K562 (cell line): ENCODE measurements around the gene OCRL. TPM values are rescaled to one million over a fixed set of nuclear protein-coding genes. Genes with fewer than 3 reads are reported as not detected.
A peak's percentile ranks its signal among the peaks of the same experiment; 100 is the strongest.

Experiments
- ETV6 ChIP-seq, 3 experiments: fragments of 150-350 bp in 1 of 3; sonication (generic) in 1 of 3; formaldehyde crosslinking in 1 of 3; IDR thresholded peaks; 2 replicates each; pipeline versions ENCODE4 v1.6.1 to v1.8.0; 2014 to 2022; ENCODE audit warnings: borderline replicate concordance in 2 of 3, low read depth in 2 of 3, antibody characterized with exemption in 1 of 3, low read length in 1 of 3, mild to moderate bottlenecking in 1 of 3, missing genetic modification reagents in 1 of 3
- GABPB1 ChIP-seq: sonication (generic); formaldehyde crosslinking; IDR thresholded peaks from 2 replicates; pipeline ENCODE4 v1.8.0; 2022; ENCODE audit warnings: mild to moderate bottlenecking, missing genetic modification reagents
- HNRNPH1 ChIP-seq: fragments of 200-400 bp; formaldehyde crosslinking; optimal IDR thresholded peaks from 2 replicates; pipeline ENCODE3; 2017; ENCODE audit warnings: low read depth, mild to moderate bottlenecking, low read length, moderate library complexity
- HNRNPLL ChIP-seq: fragments of 200-400 bp; formaldehyde crosslinking; IDR thresholded peaks from 2 replicates; pipeline ENCODE4 v1.6.1; 2017; ENCODE audit warnings: low read length, low read depth, mild to moderate bottlenecking; ENCODE audit not compliant: poor library complexity, severe bottlenecking
- KAT8 ChIP-seq: fragments of 450-650 bp; IDR thresholded peaks from 2 replicates; pipeline ENCODE4 v1.6.1; 2016; ENCODE audit warnings: low read depth, mild to moderate bottlenecking
- LCOR ChIP-seq: sonication (generic); formaldehyde crosslinking; IDR thresholded peaks from 2 replicates; pipeline ENCODE4 v1.8.0; 2022; ENCODE audit warnings: mild to moderate bottlenecking, missing genetic modification reagents
- NCOR1 ChIP-seq: fragments of 450-650 bp; IDR thresholded peaks from 2 replicates; pipeline ENCODE4 v1.6.1; 2016; ENCODE audit warnings: mild to moderate bottlenecking, moderate library complexity
- PCBP1 ChIP-seq: fragments of 200-400 bp; formaldehyde crosslinking; IDR thresholded peaks from 2 replicates; pipeline ENCODE4 v1.6.1; 2018; ENCODE audit warnings: mild to moderate bottlenecking, low read depth, low read length; ENCODE audit not compliant: poor library complexity, severe bottlenecking
- PURB ChIP-seq: sonication (generic); formaldehyde crosslinking; IDR thresholded peaks from 2 replicates; pipeline ENCODE4 v1.9.0; 2021; ENCODE audit warnings: low read depth, mild to moderate bottlenecking, missing genetic modification reagents
- SUPT5H ChIP-seq: fragments of 450-650 bp; IDR thresholded peaks from 2 replicates; pipeline ENCODE4 v1.6.1; 2016
- TGIF2 ChIP-seq: sonication (generic); formaldehyde crosslinking; IDR thresholded peaks from 2 replicates; pipeline ENCODE4 v1.8.1; 2022; ENCODE audit warnings: mild to moderate bottlenecking, missing genetic modification reagents, moderate library complexity
- U2AF2 ChIP-seq: fragments of 200-400 bp; formaldehyde crosslinking; optimal IDR thresholded peaks from 2 replicates; pipeline ENCODE3; 2017; ENCODE audit warnings: low read depth, mild to moderate bottlenecking, low read length
- polyA plus RNA-seq, 8 experiments: library from polyadenylated mRNA; depleted of rRNA in 4 of 8; stranded (reverse) in 5 of 8; unstranded in 3 of 8; fragments of >200 nt; fragmentation: Nextera tagmentation in 2 of 8; fragmentation: Illumina TruSeq in 1 of 8; extraction: Ambion mirVana in 2 of 8; extraction: Trizol in 1 of 8; gene quantifications; 2 replicates each; pipeline versions ENCODE4 v1.2.1 to v1.2.3, GENCODE V29; 2011 to 2014; ENCODE audit warnings: inconsistent platforms in 1 of 8, missing spikeins in 1 of 8
- total RNA-seq, 7 experiments: library from RNA; depleted of rRNA in 6 of 7; stranded (reverse); fragments of >200 nt in 6 of 7; fragmentation: Illumina TruSeq in 2 of 7; extraction: Trizol in 2 of 7; gene quantifications; 2 replicates each; pipeline versions ENCODE4 v1.2.1 to v1.2.3, GENCODE V29; 2011 to 2021; ENCODE audit warnings: low replicate concordance in 1 of 7
- TF ChIP-seq, protein P1 (sequence below): fragments of 250-450 bp; sonication (Bioruptor Pico); IDR thresholded peaks from 2 replicates; pipeline ENCODE4 v1.4.0; 2020
- TF ChIP-seq, protein P2 (sequence below): fragments of 450-650 bp; IDR thresholded peaks from 2 replicates; pipeline ENCODE4 v1.6.1; 2016; ENCODE audit warnings: missing biosample characterization, missing genetic modification characterization
- TF ChIP-seq, protein P3 (sequence below): fragments of 250-450 bp; sonication (Bioruptor Pico); IDR thresholded peaks from 2 replicates; pipeline ENCODE4 v1.5.0; 2020; ENCODE audit warnings: mild to moderate bottlenecking
- TF ChIP-seq, protein P4 (sequence below): fragments of 200-800 bp; sonication (Bioruptor generic); IDR thresholded peaks from 2 replicates; pipeline ENCODE4 v1.6.1; 2017; ENCODE audit warnings: missing genetic modification characterization, missing compliant biosample characterization

OCRL gene
- total and polyA plus RNA-seq, 9 of the 15 experiments (the other 6 are each of a cell fraction or from before 2014, with no cell fraction given): 2.2 to 23.4 (median 11.9) TPM

DNA sequence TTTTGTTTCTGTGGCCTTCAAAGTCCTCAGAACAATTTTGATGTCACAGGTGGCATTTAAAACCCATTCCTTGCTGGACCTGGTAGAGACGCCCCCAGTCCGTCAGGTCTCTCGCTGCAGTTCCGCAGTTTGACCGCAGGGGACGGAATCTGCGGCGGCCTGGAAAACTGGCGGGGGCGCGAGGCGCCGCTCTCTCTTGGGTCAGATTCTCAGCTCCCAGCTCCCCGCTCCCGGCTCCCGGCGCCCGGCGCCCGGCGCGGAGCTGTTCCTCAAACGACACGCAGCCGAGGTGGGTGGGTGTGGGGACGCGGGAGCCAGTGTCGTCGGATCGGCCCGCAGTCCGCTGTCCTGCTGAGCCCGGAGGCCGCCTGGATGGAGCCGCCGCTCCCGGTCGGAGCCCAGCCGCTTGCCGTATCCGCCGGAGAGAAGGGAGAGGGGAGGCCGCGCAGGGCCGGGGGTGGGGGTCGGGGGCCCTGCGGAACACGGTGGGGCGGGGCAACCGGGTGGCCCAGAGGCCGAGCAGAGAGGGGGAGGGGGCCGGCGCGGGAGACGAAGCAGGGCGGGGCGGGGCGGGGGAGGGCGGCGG, at the start of gene OCRL (continued):
- TF ChIP-seq, protein P1, sequence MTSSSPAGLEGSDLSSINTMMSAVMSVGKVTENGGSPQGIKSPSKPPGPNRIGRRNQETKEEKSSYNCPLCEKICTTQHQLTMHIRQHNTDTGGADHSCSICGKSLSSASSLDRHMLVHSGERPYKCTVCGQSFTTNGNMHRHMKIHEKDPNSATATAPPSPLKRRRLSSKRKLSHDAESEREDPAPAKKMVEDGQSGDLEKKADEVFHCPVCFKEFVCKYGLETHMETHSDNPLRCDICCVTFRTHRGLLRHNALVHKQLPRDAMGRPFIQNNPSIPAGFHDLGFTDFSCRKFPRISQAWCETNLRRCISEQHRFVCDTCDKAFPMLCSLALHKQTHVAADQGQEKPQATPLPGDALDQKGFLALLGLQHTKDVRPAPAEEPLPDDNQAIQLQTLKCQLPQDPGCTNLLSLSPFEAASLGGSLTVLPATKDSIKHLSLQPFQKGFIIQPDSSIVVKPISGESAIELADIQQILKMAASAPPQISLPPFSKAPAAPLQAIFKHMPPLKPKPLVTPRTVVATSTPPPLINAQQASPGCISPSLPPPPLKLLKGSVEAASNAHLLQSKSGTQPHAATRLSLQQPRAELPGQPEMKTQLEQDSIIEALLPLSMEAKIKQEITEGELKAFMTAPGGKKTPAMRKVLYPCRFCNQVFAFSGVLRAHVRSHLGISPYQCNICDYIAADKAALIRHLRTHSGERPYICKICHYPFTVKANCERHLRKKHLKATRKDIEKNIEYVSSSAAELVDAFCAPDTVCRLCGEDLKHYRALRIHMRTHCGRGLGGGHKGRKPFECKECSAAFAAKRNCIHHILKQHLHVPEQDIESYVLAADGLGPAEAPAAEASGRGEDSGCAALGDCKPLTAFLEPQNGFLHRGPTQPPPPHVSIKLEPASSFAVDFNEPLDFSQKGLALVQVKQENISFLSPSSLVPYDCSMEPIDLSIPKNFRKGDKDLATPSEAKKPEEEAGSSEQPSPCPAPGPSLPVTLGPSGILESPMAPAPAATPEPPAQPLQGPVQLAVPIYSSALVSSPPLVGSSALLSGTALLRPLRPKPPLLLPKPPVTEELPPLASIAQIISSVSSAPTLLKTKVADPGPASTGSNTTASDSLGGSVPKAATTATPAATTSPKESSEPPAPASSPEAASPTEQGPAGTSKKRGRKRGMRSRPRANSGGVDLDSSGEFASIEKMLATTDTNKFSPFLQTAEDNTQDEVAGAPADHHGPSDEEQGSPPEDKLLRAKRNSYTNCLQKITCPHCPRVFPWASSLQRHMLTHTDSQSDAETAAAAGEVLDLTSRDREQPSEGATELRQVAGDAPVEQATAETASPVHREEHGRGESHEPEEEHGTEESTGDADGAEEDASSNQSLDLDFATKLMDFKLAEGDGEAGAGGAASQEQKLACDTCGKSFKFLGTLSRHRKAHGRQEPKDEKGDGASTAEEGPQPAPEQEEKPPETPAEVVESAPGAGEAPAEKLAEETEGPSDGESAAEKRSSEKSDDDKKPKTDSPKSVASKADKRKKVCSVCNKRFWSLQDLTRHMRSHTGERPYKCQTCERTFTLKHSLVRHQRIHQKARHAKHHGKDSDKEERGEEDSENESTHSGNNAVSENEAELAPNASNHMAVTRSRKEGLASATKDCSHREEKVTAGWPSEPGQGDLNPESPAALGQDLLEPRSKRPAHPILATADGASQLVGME (CRISPR knock-in tag): no peak
- TF ChIP-seq KAT8 (no peak), SUPT5H (peak; percentile 63; the same call in 1 of the 2 replicates), NCOR1 (no peak), U2AF2 (no peak), GABPB1 (CRISPR knock-in tag) (0 out of 2 replicates have a peak, but pooled peaks have one; percentile 17), PCBP1 (no peak), LCOR (CRISPR knock-in tag) (no peak), PURB (CRISPR knock-in tag) (no peak), TGIF2 (no peak), ETV6 (IDR thresholded peaks at IDR 0.05; ENCODE audit: borderline replicate concordance in 1 of 2, low read depth in 2 of 2, low read length in 1 of 2) (no peak), ETV6 (CRISPR knock-in tag; IDR thresholded peaks at IDR 0.05; ENCODE audit: borderline replicate concordance) (no peak), HNRNPLL (peak; percentile 73), HNRNPH1 (no peak)
- TF ChIP-seq, protein P2, sequence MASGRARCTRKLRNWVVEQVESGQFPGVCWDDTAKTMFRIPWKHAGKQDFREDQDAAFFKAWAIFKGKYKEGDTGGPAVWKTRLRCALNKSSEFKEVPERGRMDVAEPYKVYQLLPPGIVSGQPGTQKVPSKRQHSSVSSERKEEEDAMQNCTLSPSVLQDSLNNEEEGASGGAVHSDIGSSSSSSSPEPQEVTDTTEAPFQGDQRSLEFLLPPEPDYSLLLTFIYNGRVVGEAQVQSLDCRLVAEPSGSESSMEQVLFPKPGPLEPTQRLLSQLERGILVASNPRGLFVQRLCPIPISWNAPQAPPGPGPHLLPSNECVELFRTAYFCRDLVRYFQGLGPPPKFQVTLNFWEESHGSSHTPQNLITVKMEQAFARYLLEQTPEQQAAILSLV: no peak
- TF ChIP-seq, protein P3, sequence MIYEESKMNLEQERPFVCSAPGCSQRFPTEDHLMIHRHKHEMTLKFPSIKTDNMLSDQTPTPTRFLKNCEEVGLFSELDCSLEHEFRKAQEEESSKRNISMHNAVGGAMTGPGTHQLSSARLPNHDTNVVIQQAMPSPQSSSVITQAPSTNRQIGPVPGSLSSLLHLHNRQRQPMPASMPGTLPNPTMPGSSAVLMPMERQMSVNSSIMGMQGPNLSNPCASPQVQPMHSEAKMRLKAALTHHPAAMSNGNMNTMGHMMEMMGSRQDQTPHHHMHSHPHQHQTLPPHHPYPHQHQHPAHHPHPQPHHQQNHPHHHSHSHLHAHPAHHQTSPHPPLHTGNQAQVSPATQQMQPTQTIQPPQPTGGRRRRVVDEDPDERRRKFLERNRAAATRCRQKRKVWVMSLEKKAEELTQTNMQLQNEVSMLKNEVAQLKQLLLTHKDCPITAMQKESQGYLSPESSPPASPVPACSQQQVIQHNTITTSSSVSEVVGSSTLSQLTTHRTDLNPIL: no peak
- TF ChIP-seq, protein P4, sequence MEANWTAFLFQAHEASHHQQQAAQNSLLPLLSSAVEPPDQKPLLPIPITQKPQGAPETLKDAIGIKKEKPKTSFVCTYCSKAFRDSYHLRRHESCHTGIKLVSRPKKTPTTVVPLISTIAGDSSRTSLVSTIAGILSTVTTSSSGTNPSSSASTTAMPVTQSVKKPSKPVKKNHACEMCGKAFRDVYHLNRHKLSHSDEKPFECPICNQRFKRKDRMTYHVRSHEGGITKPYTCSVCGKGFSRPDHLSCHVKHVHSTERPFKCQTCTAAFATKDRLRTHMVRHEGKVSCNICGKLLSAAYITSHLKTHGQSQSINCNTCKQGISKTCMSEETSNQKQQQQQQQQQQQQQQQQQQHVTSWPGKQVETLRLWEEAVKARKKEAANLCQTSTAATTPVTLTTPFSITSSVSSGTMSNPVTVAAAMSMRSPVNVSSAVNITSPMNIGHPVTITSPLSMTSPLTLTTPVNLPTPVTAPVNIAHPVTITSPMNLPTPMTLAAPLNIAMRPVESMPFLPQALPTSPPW (CRISPR knock-in tag): peak; percentile 84; the same call in 1 of the 2 replicates
